Measurements from ENCODE around the gene ANKRD12. TPM values are rescaled to one million over a fixed set of nuclear protein-coding genes. Genes with fewer than 3 reads are reported as not detected.
A peak's percentile ranks its signal among the peaks of the same experiment; 100 is the strongest.

Gene ANKRD12
- total RNA-seq, 2 experiments from 2014 or later, result 107 to 117 TPM

- no peaks in the 10 kb centered on the region for H3K27me3 Mint-ChIP-seq
- ATAC-seq (ENCODE audit: low read depth) (no peak), DNase-seq (no peak)
- peak overlapping the region; percentile 99 for H3K27ac Mint-ChIP-seq
- no peaks in the 10 kb centered on the region for H3K9me3 Mint-ChIP-seq
- POLR2A ChIA-PET, result interaction anchor here (1.0 to 6.6 kb wide), 13 partner anchors 9 to 53 kb away, joined by 3 to 99 read pairs (median 15); partner anchors contain the start of gene NDUFV2
- peak overlapping the region; percentile 97 for H3K4me3 Mint-ChIP-seq
- peaks cover 27% of the 10 kb centered on the region for H3K36me3 Mint-ChIP-seq
- peaks cover 39% of the 10 kb centered on the region for H3K4me1 Mint-ChIP-seq
Measured at GRCh38 chr18:9135912-9136314, 668 bp upstream of the ANKRD12 start.

GRCh38 chr18:9137168-9138066, 836 bp downstream of the ANKRD12 start:
- Mint-ChIP-seq H3K9me3 (no peaks in the 10 kb centered on the region), H3K27me3 (no peaks in the 10 kb centered on the region), H3K4me1 (peaks cover 53% of the 10 kb centered on the region), H3K36me3 (peaks cover 22% of the 10 kb centered on the region), H3K4me3 (peak overlapping the region; percentile 93), H3K27ac (peak overlapping the region; percentile 91)
- POLR2A ChIA-PET, result interaction anchor here (0.6 to 6.6 kb wide), 23 partner anchors 10 to 776 kb away, joined by 3 to 99 read pairs (median 5); partner anchors contain the start of genes NDUFV2, RAB12 and VAPA
- peak; percentile 83 for DNase-seq
- ATAC-seq (ENCODE audit: low read depth), result peak; percentile 43

GRCh38 chr18:9139400-9140039, 2.9 kb downstream of the ANKRD12 start:
- POLR2A ChIA-PET, result interaction anchor here (6.6 kb wide), 1 partner anchor 36 kb away, joined by 99 read pairs; the partner anchor contains the start of gene NDUFV2
- Mint-ChIP-seq H3K27me3 (no peaks in the 10 kb centered on the region), H3K27ac (peak overlapping the region; percentile 78), H3K4me3 (peak overlapping the region; percentile 93), H3K9me3 (no peaks in the 10 kb centered on the region), H3K4me1 (peaks cover 54% of the 10 kb centered on the region), H3K36me3 (peaks cover 18% of the 10 kb centered on the region)
- ATAC-seq (ENCODE audit: low read depth) (no peak), DNase-seq (no peak)

- peaks cover 18% of the 10 kb centered on the region for H3K36me3 Mint-ChIP-seq
- peak overlapping the region; percentile 77 for H3K4me3 Mint-ChIP-seq
- DNase-seq (no peak), ATAC-seq (ENCODE audit: low read depth) (no peak)
- no peaks in the 10 kb centered on the region for H3K9me3 Mint-ChIP-seq
- peak overlapping the region; percentile 78 for H3K27ac Mint-ChIP-seq
- POLR2A ChIA-PET, result interaction anchor here (6.6 kb wide), 1 partner anchor 37 kb away, joined by 99 read pairs; the partner anchor contains the start of gene NDUFV2
- no peaks in the 10 kb centered on the region for H3K27me3 Mint-ChIP-seq
- H3K4me1 Mint-ChIP-seq, result peaks cover 55% of the 10 kb centered on the region
Measured at GRCh38 chr18:9140381-9140780, 3.8 kb downstream of the ANKRD12 start.

- DNase-seq (no peak), ATAC-seq (ENCODE audit: low read depth) (no peak)
- POLR2A ChIA-PET, result interaction anchor here (0.9 to 1.6 kb wide), 2 partner anchors 50 to 63 kb away, joined by 4 to 5 read pairs; no protein-coding TSS in a partner anchor
- Mint-ChIP-seq H3K9me3 (no peaks in the 10 kb centered on the region), H3K36me3 (peaks cover 18% of the 10 kb centered on the region), H3K27ac (peak overlapping the region; percentile 55), H3K4me3 (peak overlapping the region; percentile 77), H3K27me3 (no peaks in the 10 kb centered on the region), H3K4me1 (peaks cover 53% of the 10 kb centered on the region)
Measured at GRCh38 chr18:9140984-9141383, 4.4 kb downstream of the ANKRD12 start.

GRCh38 chr18:9146224-9146623, 9.6 kb downstream of the ANKRD12 start:
- Mint-ChIP-seq H3K36me3 (peaks cover 10% of the 10 kb centered on the region), H3K27me3 (no peaks in the 10 kb centered on the region), H3K9me3 (no peaks in the 10 kb centered on the region), H3K27ac (no peak overlapping the region), H3K4me3 (no peak overlapping the region), H3K4me1 (peaks cover 59% of the 10 kb centered on the region)
- no peak for ATAC-seq (ENCODE audit: low read depth)
- no peak for DNase-seq
- POLR2A ChIA-PET, result interaction anchor here (2.8 kb wide), 1 partner anchor 10 kb away, joined by 17 read pairs; the partner anchor contains the start of gene ANKRD12

- peak overlapping the region; percentile 72 for H3K4me3 Mint-ChIP-seq
- peak; percentile 73 for ATAC-seq (ENCODE audit: low read depth)
Measured at GRCh38 chr18:9147440-9148202, 11.0 kb downstream of the ANKRD12 start.

GRCh38 chr18:9148203-9148552, 11.6 kb downstream of the ANKRD12 start:
- Mint-ChIP-seq H3K27me3 (no peaks in the 10 kb centered on the region), H3K36me3 (peaks cover 5% of the 10 kb centered on the region), H3K9me3 (no peaks in the 10 kb centered on the region), H3K4me1 (peaks cover 57% of the 10 kb centered on the region), H3K27ac (peak overlapping the region; percentile 91), H3K4me3 (no peak overlapping the region)
- no peak for DNase-seq
- POLR2A ChIA-PET, result interaction anchor here (0.8 to 2.8 kb wide), 5 partner anchors 12 to 76 kb away, joined by 3 to 17 read pairs (median 3); partner anchors contain the start of gene ANKRD12
- ATAC-seq (ENCODE audit: low read depth), result no peak

More at GRCh38 chr18:9147440-9148202, 11.0 kb downstream of the ANKRD12 start:
- no peak for DNase-seq
- Mint-ChIP-seq H3K4me1 (peaks cover 54% of the 10 kb centered on the region), H3K27ac (peak overlapping the region; percentile 91), H3K36me3 (peaks cover 5% of the 10 kb centered on the region), H3K27me3 (no peaks in the 10 kb centered on the region), H3K9me3 (no peaks in the 10 kb centered on the region)
- POLR2A ChIA-PET, result interaction anchor here (0.8 to 2.8 kb wide), 5 partner anchors 11 to 75 kb away, joined by 3 to 17 read pairs (median 3); partner anchors contain the start of gene ANKRD12

- Mint-ChIP-seq H3K27me3 (no peaks in the 10 kb centered on the region), H3K36me3 (peaks cover 7% of the 10 kb centered on the region), H3K9me3 (no peaks in the 10 kb centered on the region), H3K27ac (no peak overlapping the region), H3K4me1 (peaks cover 52% of the 10 kb centered on the region), H3K4me3 (peak overlapping the region; percentile 24)
- POLR2A ChIA-PET, result no interaction called here
- ATAC-seq (ENCODE audit: low read depth) (no peak), DNase-seq (no peak)
Measured at GRCh38 chr18:9150121-9150520, 13.5 kb downstream of the ANKRD12 start.

GRCh38 chr18:9153256-9153655, 16.7 kb downstream of the ANKRD12 start:
- DNase-seq, result no peak
- H3K4me1 Mint-ChIP-seq, result peaks cover 47% of the 10 kb centered on the region
- peaks cover under 1% of the 10 kb centered on the region for H3K9me3 Mint-ChIP-seq
- peaks cover 12% of the 10 kb centered on the region for H3K36me3 Mint-ChIP-seq
- H3K4me3 Mint-ChIP-seq, result no peak overlapping the region
- no peaks in the 10 kb centered on the region for H3K27me3 Mint-ChIP-seq
- POLR2A ChIA-PET, result no interaction called here
- H3K27ac Mint-ChIP-seq, result no peak overlapping the region
- ATAC-seq (ENCODE audit: low read depth), result no peak

GRCh38 chr18:9156604-9157249, 20.1 kb downstream of the ANKRD12 start:
- Mint-ChIP-seq H3K36me3 (peaks cover 18% of the 10 kb centered on the region), H3K4me1 (peaks cover 39% of the 10 kb centered on the region), H3K27me3 (no peaks in the 10 kb centered on the region), H3K9me3 (peaks cover 4% of the 10 kb centered on the region), H3K4me3 (no peak overlapping the region), H3K27ac (no peak overlapping the region)
- ATAC-seq (ENCODE audit: low read depth) (no peak), DNase-seq (no peak)
- POLR2A ChIA-PET, result no interaction called here

- H3K4me3 Mint-ChIP-seq, result no peak overlapping the region
- peaks cover 36% of the 10 kb centered on the region for H3K4me1 Mint-ChIP-seq
- ATAC-seq (ENCODE audit: low read depth), result no peak
- peaks cover 8% of the 10 kb centered on the region for H3K9me3 Mint-ChIP-seq
- no peak overlapping the region for H3K27ac Mint-ChIP-seq
- POLR2A ChIA-PET, result no interaction called here
- H3K27me3 Mint-ChIP-seq, result no peaks in the 10 kb centered on the region
- H3K36me3 Mint-ChIP-seq, result peaks cover 28% of the 10 kb centered on the region
- no peak for DNase-seq
Measured at GRCh38 chr18:9157806-9158205, 21.2 kb downstream of the ANKRD12 start.
